ENCODE measurements around the gene SMPDL3B.

DNA sequence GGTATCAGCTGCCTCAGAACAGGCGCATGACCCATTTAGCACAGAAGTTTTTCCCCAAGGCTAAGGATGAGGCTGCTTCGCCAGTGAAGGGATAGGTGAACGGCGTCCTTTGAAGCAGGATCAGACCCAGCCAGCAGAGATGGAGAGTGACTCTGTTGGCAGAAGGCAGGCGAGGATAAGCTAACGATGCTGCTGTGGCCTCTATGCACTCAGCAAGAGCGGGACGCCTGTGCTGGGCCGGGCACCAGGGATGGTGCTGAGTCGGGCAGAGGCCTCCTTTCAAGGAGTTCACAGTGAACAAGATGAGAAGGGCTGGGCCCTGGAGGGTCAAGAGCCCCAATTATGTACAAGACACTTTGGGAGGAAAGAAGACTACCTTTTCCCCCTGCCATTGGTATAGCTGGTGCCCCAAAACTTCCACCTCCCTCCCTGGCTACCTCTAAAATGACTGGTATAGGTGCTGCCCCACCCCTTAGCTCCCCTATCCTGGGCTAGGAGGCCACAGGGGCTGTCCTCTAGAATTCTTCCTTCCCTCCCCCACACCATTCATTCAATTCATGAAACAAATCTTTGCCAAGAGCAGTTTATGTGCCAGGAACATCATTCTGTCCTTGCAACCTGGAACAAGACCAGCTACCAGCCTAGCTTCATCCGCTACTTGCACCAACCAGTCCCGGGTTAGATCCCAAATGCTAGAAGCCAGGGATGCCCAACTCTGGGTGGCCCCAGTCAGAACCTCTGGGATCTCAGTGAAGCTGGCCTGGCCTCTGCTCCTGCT lies 32.5 kb downstream of the SMPDL3B start:
- no peak for TF ChIP-seq CTCF (IDR thresholded peaks at IDR 0.05)
- no peak for TF ChIP-seq POLR2A (IDR thresholded peaks at IDR 0.05)
- TF ChIP-seq EP300 (IDR thresholded peaks at IDR 0.05): no peak
- no peak for TF ChIP-seq POLR2AphosphoS5 (IDR thresholded peaks at IDR 0.05)

Measured in sigmoid colon (tissue), 4 donors.